A204.1 (cell line): ENCODE data around the gene FEZF1.

Experiments used
- FAIRE-seq: peaks from 2 replicates; lab custom pipeline; 2012; peaks lifted over from hg19 to GRCh38; lab: Jason Lieb, UNC

The FEZF1 gene

GRCh38 chr7:122304319-122304975 is at the start of gene FEZF1:
FEZF1 (minus strand) TSS chr7:122304750; CDS start chr7:122304437, 313 bp downstream.
- no peak for FAIRE-seq

- FAIRE-seq: no peak
These were observed 47.9 kb upstream of the FEZF1 start for GRCh38 chr7:122352454-122352853.

- no peak for FAIRE-seq
These were observed 46.2 kb upstream of the FEZF1 start for GRCh38 chr7:122350701-122351100.

DNA sequence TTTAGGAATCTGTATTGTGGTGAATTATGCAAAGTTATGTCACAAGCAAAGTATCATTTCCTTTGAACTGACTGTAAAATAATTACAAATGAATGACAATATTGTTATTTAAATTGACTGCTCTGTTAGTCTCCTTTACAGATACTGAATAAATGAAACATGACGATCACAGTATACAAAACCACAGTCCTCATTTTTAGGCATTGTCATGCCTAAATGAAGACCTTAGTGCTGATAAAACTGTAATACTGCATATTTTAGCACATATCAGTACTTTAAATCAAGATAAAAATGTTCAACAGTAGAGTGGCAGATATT is 39.7 kb upstream of the FEZF1 start:
- FAIRE-seq: no peak

GRCh38 chr7:122343601-122344302 is 39.2 kb upstream of the FEZF1 start:
- FAIRE-seq: no peak

GRCh38 chr7:122340427-122340826 is 35.9 kb upstream of the FEZF1 start:
- no peak for FAIRE-seq

DNA sequence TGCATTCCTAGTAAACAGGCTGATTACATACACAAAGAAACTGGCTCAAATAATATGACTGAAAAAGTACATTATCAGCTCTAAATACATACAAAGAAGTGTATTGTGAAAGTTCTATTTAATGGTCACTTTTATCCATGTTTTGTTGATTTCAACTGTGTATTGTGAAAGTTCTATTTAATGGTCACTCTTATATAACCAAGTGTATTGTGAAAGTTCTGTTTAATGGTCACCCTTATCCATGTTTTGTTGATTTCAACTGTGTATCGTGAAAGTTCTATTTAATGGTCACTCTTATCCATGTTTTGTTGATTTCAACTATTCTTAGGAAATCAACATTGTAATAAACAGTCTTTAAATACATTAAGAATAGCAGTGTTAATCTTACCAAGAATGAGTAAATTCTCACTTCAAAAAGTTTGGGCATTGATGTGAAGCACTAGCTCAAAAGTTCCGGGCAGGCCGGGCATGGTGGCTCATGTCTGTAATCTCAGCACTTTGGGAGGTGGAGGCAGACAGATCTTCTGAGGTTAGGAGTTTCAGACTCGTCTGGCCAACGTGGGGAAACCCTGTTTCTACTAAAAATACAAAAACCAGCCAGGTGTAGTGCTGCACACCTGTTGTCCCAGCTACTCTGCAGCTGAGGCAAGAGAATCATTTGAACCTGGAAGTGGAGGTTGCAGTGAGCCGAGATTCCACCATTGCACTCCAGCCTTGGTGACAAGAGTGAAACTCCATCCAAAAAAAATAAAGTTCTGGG is 34.8 kb upstream of the FEZF1 start:
- FAIRE-seq: no peak

- no peak for FAIRE-seq
These were observed 32.5 kb upstream of the FEZF1 start for GRCh38 chr7:122337011-122337410.

GRCh38 chr7:122329145-122329802 is 24.7 kb upstream of the FEZF1 start:
- no peak for FAIRE-seq

GRCh38 chr7:122327969-122328368 is 23.4 kb upstream of the FEZF1 start:
- no peak for FAIRE-seq

GRCh38 chr7:122316467-122317388 is 12.2 kb upstream of the FEZF1 start:
- no peak for FAIRE-seq

DNA sequence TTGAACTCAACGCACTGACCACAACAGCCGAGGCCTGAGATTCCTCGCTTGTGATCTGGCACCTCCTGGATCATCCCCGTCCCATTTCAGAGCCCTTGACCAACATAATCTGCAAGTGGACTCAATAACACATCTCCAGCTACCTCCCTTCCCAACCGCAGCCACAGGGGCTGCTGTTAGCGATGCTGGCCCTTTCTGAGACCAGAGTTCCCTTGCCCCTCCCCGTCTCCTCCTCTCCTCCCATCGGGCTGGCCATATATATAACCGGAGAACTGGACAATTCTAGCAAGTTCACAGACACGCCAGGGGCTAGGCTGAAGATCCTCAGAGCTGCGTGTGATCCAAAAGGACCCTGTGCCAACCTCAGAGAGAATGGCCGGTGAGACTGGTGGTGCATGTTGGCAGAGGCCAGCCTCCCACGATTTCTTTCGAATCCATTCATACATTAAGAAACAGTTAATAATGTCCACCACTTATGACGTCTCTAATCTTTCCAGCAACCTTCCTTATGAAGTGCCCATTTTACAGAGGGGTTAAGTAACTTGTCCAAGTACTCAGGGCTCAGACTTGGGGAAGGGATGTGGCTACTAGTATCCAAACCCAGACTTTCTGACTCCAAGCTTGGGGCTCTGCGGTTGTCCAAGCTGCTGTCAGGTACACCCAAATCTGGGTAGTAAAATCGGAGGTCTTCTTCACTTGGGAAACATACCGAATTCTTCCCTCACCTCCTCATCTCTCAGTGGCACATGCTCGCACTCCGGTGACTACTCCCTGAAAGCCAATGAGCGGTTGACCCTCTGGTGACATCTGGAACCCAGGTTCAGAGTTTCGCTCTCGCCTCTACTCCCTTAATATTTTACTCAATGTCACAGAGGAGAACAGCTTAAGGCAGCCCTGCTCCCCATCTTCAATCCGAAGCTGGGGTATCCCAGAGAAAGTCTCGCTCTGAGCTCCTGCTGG is 11.2 kb upstream of the FEZF1 start:
- FAIRE-seq: no peak

- no peak for FAIRE-seq
These were observed 9.7 kb upstream of the FEZF1 start for GRCh38 chr7:122314284-122314683.

- FAIRE-seq: no peak
These were observed 8.2 kb upstream of the FEZF1 start for GRCh38 chr7:122312789-122313188.

DNA sequence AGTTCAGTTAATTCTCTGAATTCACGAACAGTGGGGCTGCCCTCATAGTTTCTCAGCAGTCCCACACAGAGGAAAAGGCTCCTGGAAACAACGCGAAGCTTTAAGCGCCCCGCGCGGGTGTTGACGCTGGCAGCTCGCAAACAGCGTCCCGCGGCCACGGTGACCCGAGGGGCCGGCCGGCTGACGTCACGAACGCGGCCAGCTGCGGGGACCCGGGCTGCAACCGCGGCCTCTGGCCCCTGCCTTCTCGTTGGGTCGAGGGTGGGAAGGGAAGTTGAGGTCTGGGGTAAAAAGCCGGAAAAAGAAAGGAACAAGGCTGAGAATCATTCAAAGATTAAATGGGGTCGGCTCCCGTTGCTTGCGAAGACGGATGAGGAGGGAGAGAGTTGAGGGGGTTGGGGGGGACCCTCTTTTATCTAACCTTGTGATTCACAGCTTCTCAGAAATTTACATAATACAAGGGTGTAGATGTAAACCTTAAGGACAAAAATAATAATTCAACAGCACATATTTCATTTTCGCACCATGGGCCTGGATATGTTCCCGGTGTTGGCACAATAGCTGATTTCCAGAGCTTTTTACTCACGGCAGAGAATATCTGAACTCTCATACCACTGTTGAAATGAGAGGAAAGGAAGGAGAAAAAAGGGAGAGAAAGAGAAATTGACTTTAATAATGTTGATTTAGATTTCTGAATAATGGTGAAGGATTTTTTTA is 7.3 kb upstream of the FEZF1 start:
- FAIRE-seq: no peak

- FAIRE-seq: no peak
These were observed 6.6 kb upstream of the FEZF1 start for GRCh38 chr7:122311050-122311700.

DNA sequence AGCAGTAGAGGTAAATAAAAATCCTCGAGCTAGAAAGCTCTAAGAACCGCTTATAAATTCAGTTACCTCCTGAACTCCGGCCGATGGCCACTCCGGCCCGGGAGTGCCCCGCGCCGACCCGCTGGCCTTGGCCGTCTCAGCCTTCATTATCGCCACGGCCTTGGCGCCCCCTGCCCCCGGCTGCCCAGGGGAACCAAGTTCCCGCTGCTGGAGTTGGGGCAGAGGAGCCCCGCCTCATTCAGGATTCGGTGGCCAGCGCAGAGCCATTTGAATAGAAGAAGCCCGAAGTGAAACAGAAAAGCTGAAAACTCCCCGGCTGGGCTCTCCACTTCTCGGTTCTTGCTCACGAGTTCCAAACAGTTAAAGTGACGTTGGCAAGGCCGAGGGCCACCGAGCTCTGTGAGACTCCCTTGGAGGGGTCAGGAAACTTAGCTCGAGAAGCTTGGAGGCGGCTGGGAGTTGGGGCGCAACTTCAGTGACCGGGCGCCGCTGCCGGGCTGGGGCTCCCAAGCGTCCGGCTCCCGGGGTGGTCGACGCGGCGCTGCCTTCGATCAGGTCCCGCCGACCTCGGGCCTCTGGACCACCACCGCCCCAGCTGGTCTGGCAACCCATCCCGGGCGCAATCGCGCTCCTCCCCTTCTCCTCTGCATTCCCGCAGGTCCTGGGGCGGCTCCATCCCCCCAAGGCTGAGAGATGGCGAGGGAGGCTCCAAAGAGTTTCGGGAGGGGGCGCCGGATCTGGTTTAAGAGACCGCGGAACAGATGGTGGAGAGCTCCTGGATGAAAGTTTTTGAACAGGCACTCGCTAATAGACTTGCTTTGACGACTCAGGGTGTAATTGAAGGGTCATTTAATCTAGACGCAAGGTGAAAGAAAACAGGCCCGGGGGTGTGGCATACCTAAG is 5.8 kb upstream of the FEZF1 start:
- no peak for FAIRE-seq

DNA sequence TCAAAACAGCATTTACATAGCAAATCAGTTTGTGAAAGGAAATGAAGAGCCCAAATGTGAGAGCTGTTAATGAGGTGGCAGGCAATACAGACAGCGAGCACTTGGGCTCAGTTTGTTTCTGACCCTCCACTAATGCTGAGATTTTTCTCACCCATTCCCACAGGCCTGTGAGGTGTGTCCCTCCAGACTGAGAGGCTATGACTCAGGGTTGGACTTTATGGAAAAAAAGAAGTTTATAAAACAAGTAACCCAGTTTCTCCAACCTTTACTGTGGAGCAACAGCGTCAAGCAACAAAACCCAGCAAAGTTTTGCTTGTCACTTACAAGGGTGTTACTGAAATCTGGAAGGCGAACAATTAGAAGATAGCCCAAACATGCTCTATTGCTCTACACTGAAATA is 4.9 kb upstream of the FEZF1 start:
- no peak for FAIRE-seq
